ENCODE data around the gene DEPDC4. TPM values are rescaled to one million over a fixed set of nuclear protein-coding genes. Genes with fewer than 3 reads are reported as not detected.

Gene DEPDC4
- total and polyA plus RNA-seq, 2 of the 13 experiments (the other 11 are each of a cell fraction or from before 2014, with no cell fraction given): 2.2 to 5.7 TPM

DNA sequence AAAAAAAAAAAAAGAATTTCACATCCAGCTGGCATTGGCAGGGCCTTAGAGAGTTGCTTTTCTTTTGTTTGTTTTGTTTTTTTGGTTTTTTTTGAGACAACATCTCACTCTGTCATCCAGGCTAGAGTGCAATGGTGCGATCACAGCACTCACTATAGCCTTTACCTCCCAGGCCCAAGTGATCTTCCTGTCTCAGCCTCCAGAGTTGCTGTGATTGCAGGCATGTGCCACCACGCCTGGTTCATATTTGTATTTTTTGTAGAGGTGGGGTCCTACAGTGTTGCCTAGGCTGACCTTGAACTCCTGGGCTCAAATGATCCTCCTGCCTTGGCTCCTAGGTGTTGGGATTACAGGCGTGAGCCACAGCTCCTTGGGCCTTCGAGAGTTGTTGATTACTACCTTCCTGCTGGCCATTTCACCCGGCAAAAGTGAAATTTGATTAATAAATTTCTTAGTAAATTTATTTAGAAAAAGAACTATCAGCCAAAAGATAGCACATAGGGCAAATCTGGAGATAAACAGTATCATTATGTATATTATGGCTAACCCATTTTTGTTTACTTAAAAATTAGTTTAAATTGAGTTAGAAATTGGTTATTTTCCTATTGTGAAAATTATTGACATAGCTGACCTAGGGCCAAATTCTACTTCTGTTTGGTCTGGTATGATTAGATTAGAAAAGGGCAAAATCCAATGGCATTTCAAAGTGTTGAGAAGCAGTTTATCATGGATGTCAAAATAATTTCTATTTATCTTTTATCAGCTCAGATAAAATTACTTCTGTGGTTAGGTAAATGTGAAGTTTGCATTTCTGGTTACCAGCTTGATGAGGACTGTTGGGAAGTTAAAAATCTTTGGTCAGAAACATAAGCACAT lies 53.6 kb downstream of the DEPDC4 start (continued):
- TF ChIP-seq, protein P1, sequence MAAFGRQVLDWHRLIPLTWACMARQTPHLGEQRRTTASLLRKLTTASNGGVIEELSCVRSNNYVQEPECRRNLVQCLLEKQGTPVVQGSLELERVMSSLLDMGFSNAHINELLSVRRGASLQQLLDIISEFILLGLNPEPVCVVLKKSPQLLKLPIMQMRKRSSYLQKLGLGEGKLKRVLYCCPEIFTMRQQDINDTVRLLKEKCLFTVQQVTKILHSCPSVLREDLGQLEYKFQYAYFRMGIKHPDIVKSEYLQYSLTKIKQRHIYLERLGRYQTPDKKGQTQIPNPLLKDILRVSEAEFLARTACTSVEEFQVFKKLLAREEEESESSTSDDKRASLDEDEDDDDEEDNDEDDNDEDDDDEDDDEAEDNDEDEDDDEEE (CRISPR knock-in tag; IDR thresholded peaks at IDR 0.05): no peak
- TF ChIP-seq ZNF407 (CRISPR knock-in tag; IDR thresholded peaks at IDR 0.05; ENCODE audit: not compliant biosample characterization) (no peak), ZNF124 (CRISPR knock-in tag; IDR thresholded peaks at IDR 0.05) (no peak), RBAK (CRISPR knock-in tag; IDR thresholded peaks at IDR 0.05) (no peak), MBD4 (IDR thresholded peaks at IDR 0.05; ENCODE audit: borderline replicate concordance, low read length) (no peak), ZNF530 (CRISPR knock-in tag; IDR thresholded peaks at IDR 0.05; ENCODE audit: low read depth) (no peak), POGZ (CRISPR knock-in tag; IDR thresholded peaks at IDR 0.05) (peak; percentile 50; the same call in 1 of the 2 replicates), HNRNPH1 (optimal IDR thresholded peaks at IDR 0.05; ENCODE audit: low read depth, low read length) (no peak), ONECUT2 (CRISPR knock-in tag; IDR thresholded peaks at IDR 0.05) (no peak), PAF1 (CRISPR knock-in tag; IDR thresholded peaks at IDR 0.05) (no peak)
- TF ChIP-seq, protein P2, sequence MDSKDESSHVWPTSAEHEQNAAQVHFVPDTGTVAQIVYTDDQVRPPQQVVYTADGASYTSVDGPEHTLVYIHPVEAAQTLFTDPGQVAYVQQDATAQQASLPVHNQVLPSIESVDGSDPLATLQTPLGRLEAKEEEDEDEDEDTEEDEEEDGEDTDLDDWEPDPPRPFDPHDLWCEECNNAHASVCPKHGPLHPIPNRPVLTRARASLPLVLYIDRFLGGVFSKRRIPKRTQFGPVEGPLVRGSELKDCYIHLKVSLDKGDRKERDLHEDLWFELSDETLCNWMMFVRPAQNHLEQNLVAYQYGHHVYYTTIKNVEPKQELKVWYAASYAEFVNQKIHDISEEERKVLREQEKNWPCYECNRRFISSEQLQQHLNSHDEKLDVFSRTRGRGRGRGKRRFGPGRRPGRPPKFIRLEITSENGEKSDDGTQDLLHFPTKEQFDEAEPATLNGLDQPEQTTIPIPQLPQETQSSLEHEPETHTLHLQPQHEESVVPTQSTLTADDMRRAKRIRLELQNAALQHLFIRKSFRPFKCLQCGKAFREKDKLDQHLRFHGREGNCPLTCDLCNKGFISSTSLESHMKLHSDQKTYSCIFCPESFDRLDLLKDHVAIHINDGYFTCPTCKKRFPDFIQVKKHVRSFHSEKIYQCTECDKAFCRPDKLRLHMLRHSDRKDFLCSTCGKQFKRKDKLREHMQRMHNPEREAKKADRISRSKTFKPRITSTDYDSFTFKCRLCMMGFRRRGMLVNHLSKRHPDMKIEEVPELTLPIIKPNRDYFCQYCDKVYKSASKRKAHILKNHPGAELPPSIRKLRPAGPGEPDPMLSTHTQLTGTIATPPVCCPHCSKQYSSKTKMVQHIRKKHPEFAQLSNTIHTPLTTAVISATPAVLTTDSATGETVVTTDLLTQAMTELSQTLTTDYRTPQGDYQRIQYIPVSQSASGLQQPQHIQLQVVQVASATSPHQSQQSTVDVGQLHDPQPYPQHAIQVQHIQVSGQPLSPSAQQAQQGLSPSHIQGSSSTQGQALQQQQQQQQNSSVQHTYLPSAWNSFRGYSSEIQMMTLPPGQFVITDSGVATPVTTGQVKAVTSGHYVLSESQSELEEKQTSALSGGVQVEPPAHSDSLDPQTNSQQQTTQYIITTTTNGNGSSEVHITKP (CRISPR knock-in tag; IDR thresholded peaks at IDR 0.05; ENCODE audit: low read depth): no peak
